GM10266 (cell line): ENCODE measurements around the gene RPL28.

Experiments used
- DNase-seq: peaks from one replicate; pipeline ENCODE4 v3.0.0; 2012; ENCODE audit errors: extremely low spot score
- TF ChIP-seq, protein P1 (sequence below): IDR thresholded peaks from 2 replicates; pipeline ENCODE4 v1.5.1; 2012; ENCODE audit warnings: mild to moderate bottlenecking, low read depth; ENCODE audit not compliant: control insufficient read depth, insufficient read depth; ENCODE audit errors: missing control alignments

The RPL28 gene

DNA sequence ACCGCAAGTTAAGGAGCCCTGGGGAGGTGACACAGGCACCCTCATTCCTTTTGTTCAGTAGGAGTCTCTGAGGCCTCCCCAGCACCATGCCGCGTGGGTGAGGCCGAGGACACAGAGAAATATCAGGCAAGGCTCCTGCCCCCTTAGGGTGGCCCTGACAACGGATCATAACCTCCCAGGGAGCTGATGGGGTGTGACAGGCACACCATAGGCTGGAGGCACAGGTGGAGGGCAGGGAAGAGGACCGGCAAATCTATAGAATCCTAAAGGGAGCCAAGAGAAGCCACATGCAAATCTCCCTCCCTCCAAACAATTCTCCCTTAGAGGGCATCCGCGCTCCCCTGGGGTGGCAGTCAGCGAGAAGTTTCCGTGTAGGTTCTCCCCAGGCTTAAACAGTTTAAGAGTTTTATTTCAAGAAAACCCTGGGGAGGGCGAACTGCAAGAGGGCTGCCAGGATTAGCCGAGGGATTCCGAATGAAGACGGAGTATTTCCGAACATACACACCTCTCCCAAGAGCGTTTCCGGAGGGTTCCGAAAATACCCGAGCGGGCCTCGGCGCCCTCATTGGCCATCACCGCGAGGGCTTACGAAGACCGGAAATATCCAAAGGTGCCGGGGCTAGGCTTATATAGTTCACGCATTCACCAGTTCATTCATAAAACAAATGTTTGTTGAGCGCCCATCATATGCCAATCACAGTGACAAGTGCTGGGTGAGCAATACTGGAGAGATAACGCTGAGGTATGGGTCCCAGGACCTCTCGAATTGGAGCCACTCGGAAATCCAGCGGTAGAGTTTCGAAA lies 610 bp upstream of the RPL28 start:
- peak; percentile 98 for DNase-seq
- TF ChIP-seq, protein P1, sequence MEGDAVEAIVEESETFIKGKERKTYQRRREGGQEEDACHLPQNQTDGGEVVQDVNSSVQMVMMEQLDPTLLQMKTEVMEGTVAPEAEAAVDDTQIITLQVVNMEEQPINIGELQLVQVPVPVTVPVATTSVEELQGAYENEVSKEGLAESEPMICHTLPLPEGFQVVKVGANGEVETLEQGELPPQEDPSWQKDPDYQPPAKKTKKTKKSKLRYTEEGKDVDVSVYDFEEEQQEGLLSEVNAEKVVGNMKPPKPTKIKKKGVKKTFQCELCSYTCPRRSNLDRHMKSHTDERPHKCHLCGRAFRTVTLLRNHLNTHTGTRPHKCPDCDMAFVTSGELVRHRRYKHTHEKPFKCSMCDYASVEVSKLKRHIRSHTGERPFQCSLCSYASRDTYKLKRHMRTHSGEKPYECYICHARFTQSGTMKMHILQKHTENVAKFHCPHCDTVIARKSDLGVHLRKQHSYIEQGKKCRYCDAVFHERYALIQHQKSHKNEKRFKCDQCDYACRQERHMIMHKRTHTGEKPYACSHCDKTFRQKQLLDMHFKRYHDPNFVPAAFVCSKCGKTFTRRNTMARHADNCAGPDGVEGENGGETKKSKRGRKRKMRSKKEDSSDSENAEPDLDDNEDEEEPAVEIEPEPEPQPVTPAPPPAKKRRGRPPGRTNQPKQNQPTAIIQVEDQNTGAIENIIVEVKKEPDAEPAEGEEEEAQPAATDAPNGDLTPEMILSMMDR: no peak

- TF ChIP-seq, protein P1: no peak
- no peak for DNase-seq
These were observed 800 bp downstream of the RPL28 start for GRCh38 chr19:55386493-55386971.

GRCh38 chr19:55387736-55388497 lies 2.2 kb downstream of the RPL28 start:
- TF ChIP-seq, protein P1: no peak

DNA sequence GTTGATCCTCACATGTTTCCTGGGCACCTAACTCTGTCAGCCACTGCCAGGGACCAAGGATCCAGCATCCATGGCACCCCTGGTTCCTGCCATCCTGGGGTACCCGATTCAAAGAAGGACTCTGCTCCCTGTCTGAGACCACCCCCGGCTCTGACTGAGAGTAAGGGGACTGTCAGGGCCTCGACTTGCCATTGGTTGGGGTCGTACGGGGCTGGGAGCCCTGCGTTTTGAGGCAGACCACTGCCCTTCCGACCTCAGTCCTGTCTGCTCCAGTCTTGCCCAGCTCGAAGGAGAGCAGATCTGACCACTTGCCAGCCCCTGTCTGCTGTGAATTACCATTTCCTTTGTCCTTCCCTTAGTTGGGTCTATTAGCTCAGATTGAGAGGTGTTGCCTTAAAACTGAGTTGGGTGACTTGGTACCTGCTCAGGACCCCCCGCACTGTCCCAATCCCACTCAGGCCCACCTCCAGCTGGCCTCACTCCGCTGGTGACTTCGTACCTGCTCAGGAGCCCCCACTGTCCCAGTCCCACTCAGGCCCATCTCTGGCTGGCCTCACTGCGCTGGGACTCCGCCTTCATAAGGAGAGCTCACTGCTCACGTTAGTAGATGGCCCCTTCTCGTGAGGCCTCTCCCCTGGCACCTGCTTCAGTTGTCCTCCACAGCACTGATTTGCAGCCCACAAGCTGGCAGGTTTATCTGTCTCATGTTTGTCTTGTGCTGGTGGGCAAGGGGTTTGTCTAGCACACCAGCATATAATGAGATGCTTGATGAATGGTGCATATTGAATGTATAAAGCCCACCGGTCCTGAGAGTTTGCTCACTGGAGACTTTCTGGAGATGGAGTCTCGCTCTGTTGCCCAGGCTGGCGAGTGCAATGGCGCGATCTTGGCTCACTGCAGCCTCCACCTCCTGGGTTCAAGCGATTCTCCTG lies 3.9 kb downstream of the RPL28 start:
- no peak for DNase-seq
- TF ChIP-seq, protein P1: no peak

More at GRCh38 chr19:55387736-55388497, 2.2 kb downstream of the RPL28 start:
- DNase-seq: no peak

- TF ChIP-seq, protein P1: no peak
- DNase-seq: no peak
These were observed 4.7 kb downstream of the RPL28 start for GRCh38 chr19:55390461-55390880.

- TF ChIP-seq, protein P1: no peak
- no peak for DNase-seq
These were observed 5.5 kb downstream of the RPL28 start for GRCh38 chr19:55391191-55391670.
